NT2/D1 (cell line): Measurements from ENCODE around the gene PHF11.

ENCODE experiments used
- DNase-seq: peaks from one replicate; pipeline ENCODE4 v3.0.0-alpha.2; 2011; ENCODE audit warnings: low read depth, low spot score
- H3K27me3 ChIP-seq: 2 replicates; pipeline ENCODE4 v1.6.0; 2011; ENCODE audit warnings: mild to moderate bottlenecking; ENCODE audit not compliant: insufficient read length, insufficient read depth
- H3K36me3 ChIP-seq: 2 replicates; pipeline ENCODE4 v1.6.1; 2011; ENCODE audit warnings: mild to moderate bottlenecking, low read length, mixed read lengths; ENCODE audit not compliant: insufficient read depth, insufficient read length
- H3K4me1 ChIP-seq: 2 replicates; pipeline ENCODE4 v1.5.1; 2011; ENCODE audit not compliant: insufficient read depth, insufficient read length
- H3K4me3 ChIP-seq: 2 replicates; pipeline ENCODE4 v1.5.1; 2011; ENCODE audit warnings: low read depth; ENCODE audit not compliant: insufficient read length
- H3K9ac ChIP-seq: 2 replicates; pipeline ENCODE4 v1.6.0; 2011; ENCODE audit warnings: low read depth; ENCODE audit not compliant: insufficient read length
- H3K9me3 ChIP-seq: 2 replicates; pipeline ENCODE4 v1.5.1; 2011; ENCODE audit warnings: mild to moderate bottlenecking, low read length; ENCODE audit not compliant: insufficient read depth
- SUZ12 ChIP-seq: IDR thresholded peaks from 2 replicates; pipeline ENCODE4 v1.6.1; 2011; ENCODE audit not compliant: insufficient read length, insufficient read depth; ENCODE audit errors: extremely low read depth
- YY1 ChIP-seq: IDR thresholded peaks from 2 replicates; pipeline ENCODE4 v1.6.1; 2011; ENCODE audit not compliant: insufficient read length, insufficient read depth
- ZNF274 ChIP-seq: IDR thresholded peaks from 2 replicates; pipeline ENCODE4 v1.6.1; 2011; ENCODE audit warnings: mild to moderate bottlenecking, low read depth, low read length

Gene PHF11

GRCh38 chr13:49521224-49521623 lies 25.5 kb downstream of the PHF11 start:
- DNase-seq = no peak
- TF ChIP-seq SUZ12 (no peak), ZNF274 (no peak), YY1 (no peak)
- no peaks in the 10 kb centered on the region for H3K36me3 ChIP-seq
- no peak overlapping the region for H3K4me3 ChIP-seq
- H3K9me3 ChIP-seq = no peaks in the 10 kb centered on the region
- no peak overlapping the region for H3K9ac ChIP-seq
- H3K27me3 ChIP-seq = no peaks in the 10 kb centered on the region
- no peaks in the 10 kb centered on the region for H3K4me1 ChIP-seq

DNA sequence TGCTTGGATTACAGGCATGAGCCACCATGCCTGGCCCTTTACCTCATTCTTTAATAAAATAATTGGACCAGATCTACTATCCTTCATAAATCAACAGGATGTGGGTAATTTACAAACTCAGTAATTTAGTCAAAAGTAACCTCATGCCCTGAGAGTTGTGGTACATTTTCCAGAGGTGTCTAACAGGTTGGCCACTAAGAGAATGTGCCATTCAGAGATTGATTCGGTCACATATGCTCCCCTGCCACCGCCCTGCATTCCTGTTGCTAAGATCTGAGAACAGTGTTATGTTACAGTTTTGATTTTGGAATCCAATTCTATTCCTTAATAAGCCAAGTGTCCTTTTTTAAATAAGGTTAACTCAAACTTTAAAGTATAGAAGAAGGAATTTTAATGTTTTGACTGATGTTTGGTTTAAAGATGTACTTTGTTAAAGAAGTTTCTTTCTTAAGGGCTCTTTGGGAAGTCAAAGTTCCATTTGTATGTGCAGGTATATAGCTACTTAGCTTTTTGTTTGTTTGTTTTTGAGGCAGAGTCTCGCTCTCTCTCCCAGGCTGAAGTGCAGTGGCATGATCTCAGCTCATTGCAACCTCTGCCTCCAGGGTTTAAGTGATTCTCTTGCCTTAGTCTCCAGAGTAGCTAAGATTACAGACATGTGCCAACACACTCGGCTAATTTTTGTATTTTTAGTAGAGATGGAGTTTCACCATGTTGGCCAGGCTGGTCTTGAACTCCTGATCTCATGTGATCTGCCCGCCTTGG lies 29.2 kb downstream of the PHF11 start:
- TF ChIP-seq SUZ12 (no peak), ZNF274 (no peak), YY1 (no peak)
- Histone ChIP-seq H3K36me3 (no peaks in the 10 kb centered on the region), H3K27me3 (no peaks in the 10 kb centered on the region), H3K9ac (no peak overlapping the region), H3K4me3 (no peak overlapping the region), H3K9me3 (no peaks in the 10 kb centered on the region), H3K4me1 (no peaks in the 10 kb centered on the region)
- no peak for DNase-seq

DNA sequence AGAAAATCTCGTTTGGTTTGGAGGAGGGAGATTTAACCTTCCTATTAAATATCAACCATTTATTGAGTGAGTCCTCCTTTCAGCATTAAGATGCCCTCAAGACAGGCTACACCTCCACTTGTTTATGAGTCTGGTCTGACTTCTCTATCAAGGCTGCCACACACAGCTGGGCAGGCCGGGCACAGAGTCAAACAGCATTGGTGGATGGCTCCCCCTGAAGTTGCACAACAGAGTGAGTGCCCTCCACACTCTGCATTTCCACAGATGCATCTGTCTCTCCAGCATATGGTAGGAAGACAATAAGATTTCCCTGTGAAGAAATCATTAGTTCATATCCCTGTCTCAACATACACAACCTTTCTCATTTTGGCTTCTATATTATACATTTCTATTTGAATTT lies 31.4 kb downstream of the PHF11 start:
- Histone ChIP-seq H3K9me3 (no peaks in the 10 kb centered on the region), H3K4me1 (no peaks in the 10 kb centered on the region), H3K27me3 (no peaks in the 10 kb centered on the region), H3K4me3 (no peak overlapping the region), H3K36me3 (no peaks in the 10 kb centered on the region), H3K9ac (no peak overlapping the region)
- DNase-seq = no peak
- no peak for TF ChIP-seq ZNF274

GRCh38 chr13:49528161-49528560 lies 32.4 kb downstream of the PHF11 start:
- Histone ChIP-seq H3K36me3 (no peaks in the 10 kb centered on the region), H3K9me3 (no peaks in the 10 kb centered on the region), H3K27me3 (no peaks in the 10 kb centered on the region), H3K4me1 (no peaks in the 10 kb centered on the region), H3K4me3 (no peak overlapping the region), H3K9ac (no peak overlapping the region)
- DNase-seq = no peak
- TF ChIP-seq ZNF274 = no peak
- TF ChIP-seq YY1 = no peak
- no peak for TF ChIP-seq SUZ12

DNA sequence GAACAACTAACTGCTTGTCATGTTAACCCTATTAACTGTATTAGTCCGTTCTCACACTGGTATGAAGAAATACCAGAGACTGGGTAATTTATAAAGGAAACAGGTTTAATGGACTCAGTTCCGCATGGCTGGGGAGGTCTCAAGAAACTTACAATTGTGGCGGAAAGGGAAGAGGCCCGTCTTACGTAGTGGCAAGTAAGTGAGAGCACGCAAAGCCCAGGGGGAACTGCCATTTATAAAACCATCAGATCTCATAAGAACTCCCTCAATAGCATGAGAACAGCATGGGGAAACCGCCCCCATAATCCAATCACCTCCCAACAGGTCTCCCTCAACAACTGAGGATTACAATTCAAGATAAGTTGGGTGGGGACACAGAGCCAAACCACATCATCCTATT lies 34.7 kb downstream of the PHF11 start:
- TF ChIP-seq ZNF274 (no peak), YY1 (no peak), SUZ12 (no peak)
- Histone ChIP-seq H3K4me1 (no peaks in the 10 kb centered on the region), H3K9me3 (no peaks in the 10 kb centered on the region), H3K4me3 (no peak overlapping the region), H3K27me3 (no peaks in the 10 kb centered on the region), H3K9ac (no peak overlapping the region), H3K36me3 (no peaks in the 10 kb centered on the region)
- no peak for DNase-seq

DNA sequence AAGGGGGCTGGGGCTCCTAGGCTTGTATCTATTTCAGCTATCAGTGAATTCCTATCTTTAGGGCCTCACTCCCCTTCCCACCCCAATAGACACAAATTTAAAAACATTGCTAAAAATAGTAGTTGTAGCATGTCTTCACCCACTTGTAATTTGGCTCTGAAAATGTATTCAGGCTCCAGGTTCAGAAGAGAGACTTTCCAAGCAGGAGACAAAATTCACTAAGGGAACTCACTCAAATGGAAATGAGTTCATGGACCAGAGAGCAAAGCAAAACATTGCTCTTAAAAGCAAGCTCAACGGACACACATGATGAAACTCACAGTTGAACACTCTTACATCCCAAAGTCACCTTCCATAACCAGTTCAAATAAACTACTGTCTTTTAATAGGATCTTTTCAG lies 36.8 kb downstream of the PHF11 start:
- Histone ChIP-seq H3K27me3 (no peaks in the 10 kb centered on the region), H3K9me3 (no peaks in the 10 kb centered on the region), H3K36me3 (no peaks in the 10 kb centered on the region), H3K9ac (no peak overlapping the region), H3K4me3 (no peak overlapping the region), H3K4me1 (no peaks in the 10 kb centered on the region)
- no peak for DNase-seq
- TF ChIP-seq YY1 (no peak), ZNF274 (no peak), SUZ12 (no peak)

- DNase-seq = no peak
- no peaks in the 10 kb centered on the region for H3K27me3 ChIP-seq
- H3K4me1 ChIP-seq = no peaks in the 10 kb centered on the region
- no peaks in the 10 kb centered on the region for H3K9me3 ChIP-seq
- H3K36me3 ChIP-seq = no peaks in the 10 kb centered on the region
- no peak overlapping the region for H3K9ac ChIP-seq
- no peak for TF ChIP-seq SUZ12
- no peak for TF ChIP-seq ZNF274
- no peak overlapping the region for H3K4me3 ChIP-seq
These were observed 37.3 kb downstream of the PHF11 start for GRCh38 chr13:49533011-49533410.
